Brain microvascular endothelial cell (primary cell): ENCODE data around the gene FMO5.
"Not testable (repeated sequence)": the region's sequence is repeated elsewhere in the genome, so short reads cannot be mapped to it uniquely, and the experiment has no call there.

Source experiments
- DNase-seq: peaks from one replicate; pipeline ENCODE4 v3.0.0-alpha.2; 2020
- H3K27ac ChIP-seq: fragments of 250-450 bp; sonication (Bioruptor Pico); 2 replicates; pipeline ENCODE4 v1.5.1; 2020; ENCODE audit warnings: mild to moderate bottlenecking, moderate library complexity
- H3K27me3 ChIP-seq: fragments of 250-450 bp; sonication (Bioruptor Pico); replicated peaks from 2 replicates; pipeline ENCODE4 v1.5.1; 2020; ENCODE audit warnings: mild to moderate bottlenecking
- H3K36me3 ChIP-seq: fragments of 250-450 bp; sonication (Bioruptor Pico); replicated peaks from 2 replicates; pipeline ENCODE4 v1.5.1; 2020; ENCODE audit warnings: mild to moderate bottlenecking
- H3K4me3 ChIP-seq: 2 replicates; pipeline ENCODE4 v1.5.1; 2011; ENCODE audit warnings: low read depth, mild to moderate bottlenecking, control low read depth, low read length, moderate library complexity
- CTCF ChIP-seq: IDR thresholded peaks from 2 replicates; pipeline ENCODE4 v1.5.1; 2011; ENCODE audit warnings: low read depth, mild to moderate bottlenecking, moderate library complexity, low read length, control low read depth, inconsistent platforms; ENCODE audit errors: missing control alignments
- in situ Hi-C: cut with HindIII; loops from 2 replicates; pipeline ENCODE4 v1.10.0; 2017; ENCODE audit warnings: low sequenced_read_pairs, low pct_ligation_motif_present

FMO5 gene

GRCh38 chr1:147167365-147167764 lies 57.8 kb downstream of the FMO5 start:
- Histone ChIP-seq H3K4me3 (no peak overlapping the region), H3K27ac (peak overlapping the region; percentile 92), H3K27me3 (no peaks in the 10 kb centered on the region), H3K36me3 (peaks cover 8% of the 10 kb centered on the region)
- no peak for TF ChIP-seq CTCF
- peak; percentile 76 for DNase-seq
- in situ Hi-C loops, result no loop called here

- TF ChIP-seq CTCF, result no peak
- Histone ChIP-seq H3K27me3 (no peaks in the 10 kb centered on the region), H3K36me3 (peaks cover 45% of the 10 kb centered on the region), H3K4me3 (no peak overlapping the region), H3K27ac (no peak overlapping the region)
- in situ Hi-C loops, result no loop called here
- DNase-seq, result no peak
These were observed 62.1 kb downstream of the FMO5 start for GRCh38 chr1:147163019-147163418.

GRCh38 chr1:147162093-147162492 lies 63.0 kb downstream of the FMO5 start:
- Histone ChIP-seq H3K27me3 (no peaks in the 10 kb centered on the region), H3K27ac (no peak overlapping the region), H3K36me3 (peaks cover 48% of the 10 kb centered on the region), H3K4me3 (no peak overlapping the region)
- no peak for DNase-seq
- in situ Hi-C loops, result no loop called here
- TF ChIP-seq CTCF, result no peak

GRCh38 chr1:147157116-147157515 lies 68.0 kb downstream of the FMO5 start:
- H3K27me3 ChIP-seq, in situ Hi-C loops, DNase-seq, H3K4me3 ChIP-seq, H3K27ac ChIP-seq: not testable (repeated sequence)
- H3K36me3 ChIP-seq, result peaks cover 53% of the 10 kb centered on the region

GRCh38 chr1:147156642-147157041 lies 68.5 kb downstream of the FMO5 start:
- TF ChIP-seq CTCF, result no peak
- in situ Hi-C loops, result no loop called here
- H3K4me3 ChIP-seq, result no peak overlapping the region
- H3K27ac ChIP-seq, result no peak overlapping the region
- no peaks in the 10 kb centered on the region for H3K27me3 ChIP-seq
- no peak for DNase-seq
- H3K36me3 ChIP-seq, result peaks cover 49% of the 10 kb centered on the region

- no peak overlapping the region for H3K27ac ChIP-seq
- in situ Hi-C loops, result no loop called here
- peaks cover 16% of the 10 kb centered on the region for H3K36me3 ChIP-seq
- H3K27me3 ChIP-seq, result no peaks in the 10 kb centered on the region
- DNase-seq, result no peak
- TF ChIP-seq CTCF, result no peak
- H3K4me3 ChIP-seq, result no peak overlapping the region
These were observed 72.4 kb downstream of the FMO5 start for GRCh38 chr1:147152772-147153171.
